HG02970 (cell line): ENCODE results near the gene HSP90AB1.

Source experiments
- ATAC-seq: cut with Tn5 transposase; IDR thresholded peaks from one replicate; pipeline ENCODE4 v1.9.1; 2021; ENCODE audit warnings: mild to moderate bottlenecking, moderate library complexity, moderate number of reproducible peaks; ENCODE audit not compliant: unreplicated experiment, low FRiP score

Gene HSP90AB1

DNA sequence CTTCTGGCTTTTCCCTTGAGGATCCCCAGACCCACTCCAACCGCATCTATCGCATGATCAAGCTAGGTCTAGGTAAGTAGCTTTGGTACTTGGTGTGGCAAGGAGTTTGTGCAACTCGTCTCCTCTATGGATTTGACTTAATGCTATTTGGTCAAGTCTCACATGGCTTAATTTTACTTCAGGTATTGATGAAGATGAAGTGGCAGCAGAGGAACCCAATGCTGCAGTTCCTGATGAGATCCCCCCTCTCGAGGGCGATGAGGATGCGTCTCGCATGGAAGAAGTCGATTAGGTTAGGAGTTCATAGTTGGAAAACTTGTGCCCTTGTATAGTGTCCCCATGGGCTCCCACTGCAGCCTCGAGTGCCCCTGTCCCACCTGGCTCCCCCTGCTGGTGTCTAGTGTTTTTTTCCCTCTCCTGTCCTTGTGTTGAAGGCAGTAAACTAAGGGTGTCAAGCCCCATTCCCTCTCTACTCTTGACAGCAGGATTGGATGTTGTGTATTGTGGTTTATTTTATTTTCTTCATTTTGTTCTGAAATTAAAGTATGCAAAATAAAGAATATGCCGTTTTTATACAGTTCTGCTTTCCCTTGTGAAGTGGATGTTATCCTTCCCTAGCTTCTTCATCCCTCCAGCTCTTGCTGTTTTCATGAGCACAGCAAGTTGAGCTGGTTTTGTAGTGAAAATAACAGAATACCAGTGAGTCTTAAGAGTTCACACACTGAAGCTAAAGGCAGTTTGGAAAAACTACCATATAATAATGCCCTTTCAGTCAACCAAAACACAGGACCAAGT lies 6.6 kb downstream of the HSP90AB1 start:
- no peak for ATAC-seq

DNA sequence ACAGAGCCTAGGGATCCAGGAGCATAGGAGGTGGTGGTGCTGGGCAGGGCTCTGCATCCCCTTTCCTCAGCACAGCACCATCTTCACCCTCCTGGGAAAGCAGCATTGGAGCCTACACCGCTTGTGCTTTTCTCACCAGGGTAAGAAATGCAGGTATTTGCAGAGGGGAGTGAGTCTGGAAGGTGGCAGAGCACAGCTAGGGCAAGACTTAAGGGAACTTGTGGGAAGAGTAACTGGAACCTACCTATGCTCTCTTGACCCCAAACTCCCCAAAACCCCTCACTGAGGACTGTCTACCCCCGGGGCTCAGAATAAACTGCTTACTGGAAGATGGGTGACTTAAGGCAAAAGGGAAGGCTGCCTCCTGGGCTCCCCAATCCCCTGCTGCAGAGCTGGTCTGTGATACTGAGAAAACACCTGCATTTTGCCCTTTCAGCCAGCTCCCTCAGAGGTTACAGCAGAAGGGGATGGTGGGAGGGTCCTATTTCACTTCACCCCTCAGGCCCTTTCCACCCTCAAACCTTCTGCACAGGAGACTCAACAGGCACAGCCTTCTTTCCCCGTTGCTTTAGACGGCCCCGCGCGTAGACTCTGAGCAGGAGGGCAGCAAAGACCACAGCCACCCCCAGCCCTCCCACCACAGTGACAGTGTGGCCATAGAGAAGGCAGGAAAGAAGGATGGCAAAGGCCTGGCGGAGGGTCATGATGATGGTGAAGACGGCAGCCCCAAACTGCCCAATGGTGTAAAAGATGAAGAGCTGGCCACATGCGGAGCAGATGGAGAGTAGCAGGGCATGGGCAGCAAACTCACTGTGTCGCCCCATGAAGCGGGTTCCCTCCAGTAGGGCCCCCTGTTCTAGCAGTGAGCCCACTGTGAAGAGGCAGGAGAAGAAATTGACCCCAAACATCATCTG lies 7.5 kb downstream of the HSP90AB1 start:
- ATAC-seq: no peak

GRCh38 chr6:44255105-44255808 lies 8.4 kb downstream of the HSP90AB1 start:
- ATAC-seq: no peak

DNA sequence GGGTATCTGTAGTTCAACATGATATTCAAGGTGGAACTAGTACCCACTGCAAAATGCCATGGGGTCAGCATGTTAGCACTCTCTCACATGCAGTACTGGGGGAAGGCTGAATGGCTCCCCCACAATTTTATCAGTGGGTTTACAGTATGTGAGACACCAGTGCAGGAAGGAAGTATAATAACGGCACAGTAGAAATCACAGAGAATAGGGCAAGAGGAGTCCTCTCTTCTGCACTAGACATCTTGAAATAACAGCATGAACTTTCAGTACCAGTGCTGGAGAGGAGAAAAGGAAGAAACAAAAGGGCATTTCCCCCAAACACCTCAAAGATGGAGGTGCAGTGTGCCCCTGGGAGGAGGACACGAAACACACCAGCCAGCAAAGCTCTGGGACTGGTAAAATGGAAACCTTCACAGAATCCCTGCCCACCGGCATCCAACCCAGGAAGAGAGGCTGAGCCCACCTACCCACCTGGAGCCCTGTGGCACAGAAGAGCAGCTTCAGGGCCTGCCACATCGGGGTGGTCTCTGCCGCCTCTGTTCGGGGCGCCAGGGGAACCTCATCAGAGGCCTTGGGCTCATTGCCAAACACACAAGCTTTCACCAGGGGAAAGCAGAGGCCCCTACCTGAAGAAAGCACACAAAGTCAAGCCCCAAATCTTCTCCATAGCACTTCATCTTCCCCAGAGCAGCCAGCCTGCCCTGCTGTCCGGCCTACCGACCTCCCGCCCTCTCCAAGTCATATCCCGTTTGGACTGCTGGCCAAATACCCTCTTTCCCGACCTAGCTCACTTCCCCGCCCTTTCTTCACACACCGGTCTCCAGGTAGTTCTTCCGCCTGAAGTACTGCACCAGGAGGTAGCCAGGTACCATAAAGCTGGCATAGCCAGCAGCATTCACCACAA lies 9.2 kb downstream of the HSP90AB1 start:
- no peak for ATAC-seq

GRCh38 chr6:44256775-44257024 lies 9.8 kb downstream of the HSP90AB1 start:
- no peak for ATAC-seq

GRCh38 chr6:44257025-44257752 lies 10.3 kb downstream of the HSP90AB1 start, which contains the start of gene SLC35B2:
Gene SLC35B2 (minus strand): TSS chr6:44257528. CDS start chr6:44257410, 118 bp downstream.
- ATAC-seq: peak; percentile 49

DNA sequence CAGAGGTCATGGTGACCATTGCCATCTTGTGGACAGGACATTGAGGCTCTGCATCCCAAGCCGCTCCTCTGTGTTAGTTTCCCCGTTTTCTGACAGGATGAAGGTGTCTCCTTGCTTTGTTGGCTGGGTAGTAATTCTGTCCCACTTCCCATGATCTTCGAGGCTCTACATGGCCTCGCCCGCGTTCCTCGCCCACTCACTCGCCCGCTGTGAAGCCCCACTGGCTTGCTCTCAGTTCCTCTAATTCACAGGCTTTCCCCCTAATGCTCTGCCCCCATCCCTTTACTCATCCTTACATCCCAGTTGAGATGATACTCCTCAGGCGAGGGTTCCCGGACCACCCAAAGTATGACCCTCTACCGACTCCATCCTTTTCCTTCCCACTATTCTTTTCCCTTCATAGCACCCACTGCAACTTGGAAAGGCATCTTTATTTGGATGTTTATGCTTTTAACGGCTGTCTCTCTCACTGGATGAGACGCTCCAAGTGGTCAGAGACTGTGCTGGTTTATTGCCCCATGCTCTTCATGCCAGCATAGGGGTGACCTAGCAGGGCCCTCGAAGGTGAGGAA lies 10.9 kb downstream of the HSP90AB1 start:
- ATAC-seq: peak; percentile 7

DNA sequence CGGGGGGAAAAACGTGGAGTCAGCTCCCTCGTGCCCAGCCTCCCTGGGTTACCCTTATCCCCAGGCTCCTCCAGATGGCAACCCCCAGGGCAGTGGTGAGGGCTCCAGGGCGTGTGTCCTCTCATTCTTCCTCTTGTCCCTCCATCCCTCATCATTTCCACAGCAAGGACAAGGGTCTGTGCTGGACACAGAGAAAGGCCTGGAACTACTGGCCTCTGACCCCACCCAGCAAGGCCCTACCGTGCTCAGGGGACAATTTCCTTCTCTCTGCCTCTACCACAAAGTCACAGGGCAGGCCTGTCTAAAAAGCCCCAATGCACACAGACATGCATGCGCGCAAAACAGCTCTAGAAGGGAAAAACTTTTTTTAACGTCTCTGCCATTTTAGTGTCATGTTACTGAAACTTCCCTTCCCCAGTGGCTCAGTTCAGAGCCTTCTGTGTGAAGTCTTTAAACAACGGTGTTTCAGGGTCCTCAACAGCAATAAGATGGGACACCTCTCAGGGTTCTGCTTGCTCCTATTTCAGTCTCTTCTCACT lies 11.5 kb downstream of the HSP90AB1 start:
- ATAC-seq: no peak

GRCh38 chr6:44258921-44259320 lies 12.0 kb downstream of the HSP90AB1 start:
- ATAC-seq: no peak

DNA sequence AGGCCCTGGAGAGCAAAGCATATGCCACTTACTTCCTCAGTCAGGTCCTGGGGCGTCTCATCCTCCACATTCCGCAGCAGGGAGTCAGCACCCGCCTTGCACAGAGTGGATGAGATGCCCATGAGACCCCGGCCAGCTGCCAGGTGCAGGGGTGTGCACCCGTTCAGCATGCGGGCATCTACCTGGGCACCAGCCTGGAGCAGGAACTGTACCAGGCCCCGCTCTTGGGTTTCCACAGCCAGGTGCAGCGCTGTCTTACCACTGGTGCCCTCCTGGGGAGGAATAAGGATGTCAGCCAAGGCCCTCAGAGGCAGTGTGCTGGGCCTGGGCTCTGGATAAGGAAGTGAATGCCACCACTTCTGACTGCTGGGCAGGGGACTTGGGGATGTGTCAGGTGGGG lies 13.1 kb downstream of the HSP90AB1 start:
- no peak for ATAC-seq

DNA sequence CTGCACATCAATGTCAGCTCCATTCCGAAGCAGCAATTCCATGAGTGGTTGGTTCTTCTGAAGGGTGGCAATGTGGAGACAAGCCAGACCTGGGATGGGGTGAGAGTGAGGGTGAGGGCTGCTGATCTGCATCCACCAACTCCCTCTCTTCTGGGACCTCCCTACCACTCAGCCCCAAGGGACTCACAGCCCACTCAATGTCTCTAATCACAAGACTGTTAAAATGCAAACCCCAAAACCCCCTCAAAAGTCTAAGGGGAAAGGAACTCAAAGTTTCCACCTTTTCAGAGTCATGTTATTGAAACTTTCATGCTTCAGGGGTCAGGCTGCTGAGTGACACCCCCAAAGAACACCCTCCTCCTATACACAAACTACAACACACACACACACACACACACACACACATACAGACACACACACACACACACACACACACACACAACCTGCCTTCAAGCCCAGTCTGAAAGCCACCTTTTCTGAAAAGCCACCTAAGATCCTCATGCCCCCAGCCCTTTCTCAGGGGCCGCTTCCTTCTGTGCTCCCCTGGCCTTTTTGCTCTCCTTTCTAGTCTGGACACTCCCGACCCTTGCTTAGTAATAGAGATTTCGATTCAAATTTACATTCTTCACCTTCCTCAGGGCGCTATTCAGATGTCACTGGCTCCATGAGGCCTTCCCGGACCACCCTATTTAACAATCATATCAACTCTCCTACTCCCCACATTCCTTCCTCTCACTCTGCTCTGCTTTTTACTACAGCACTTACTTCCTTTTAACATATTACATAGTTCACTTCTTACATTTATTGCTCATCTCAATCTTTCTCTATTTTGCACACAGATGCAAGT lies 13.8 kb downstream of the HSP90AB1 start:
- no peak for ATAC-seq

DNA sequence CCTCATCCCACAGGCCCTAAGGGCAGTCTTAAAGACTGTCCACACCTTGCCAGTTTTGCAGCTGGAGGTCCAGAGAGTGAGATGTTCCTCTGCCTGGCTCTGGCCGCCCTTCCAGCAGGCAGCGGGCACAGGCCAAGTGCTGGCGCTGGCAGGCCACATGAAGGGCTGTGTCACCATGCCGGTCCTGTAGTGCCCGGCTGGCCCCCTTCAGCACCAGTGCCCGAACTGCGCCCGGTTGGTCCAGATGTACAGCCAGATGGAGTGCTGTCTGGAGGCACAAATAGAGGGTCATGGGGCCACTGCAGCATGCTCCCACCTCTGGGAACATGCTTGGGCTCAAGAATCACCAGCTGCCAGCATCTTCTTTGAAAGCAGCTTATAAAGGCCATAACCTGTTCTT lies 14.7 kb downstream of the HSP90AB1 start:
- ATAC-seq: no peak

DNA sequence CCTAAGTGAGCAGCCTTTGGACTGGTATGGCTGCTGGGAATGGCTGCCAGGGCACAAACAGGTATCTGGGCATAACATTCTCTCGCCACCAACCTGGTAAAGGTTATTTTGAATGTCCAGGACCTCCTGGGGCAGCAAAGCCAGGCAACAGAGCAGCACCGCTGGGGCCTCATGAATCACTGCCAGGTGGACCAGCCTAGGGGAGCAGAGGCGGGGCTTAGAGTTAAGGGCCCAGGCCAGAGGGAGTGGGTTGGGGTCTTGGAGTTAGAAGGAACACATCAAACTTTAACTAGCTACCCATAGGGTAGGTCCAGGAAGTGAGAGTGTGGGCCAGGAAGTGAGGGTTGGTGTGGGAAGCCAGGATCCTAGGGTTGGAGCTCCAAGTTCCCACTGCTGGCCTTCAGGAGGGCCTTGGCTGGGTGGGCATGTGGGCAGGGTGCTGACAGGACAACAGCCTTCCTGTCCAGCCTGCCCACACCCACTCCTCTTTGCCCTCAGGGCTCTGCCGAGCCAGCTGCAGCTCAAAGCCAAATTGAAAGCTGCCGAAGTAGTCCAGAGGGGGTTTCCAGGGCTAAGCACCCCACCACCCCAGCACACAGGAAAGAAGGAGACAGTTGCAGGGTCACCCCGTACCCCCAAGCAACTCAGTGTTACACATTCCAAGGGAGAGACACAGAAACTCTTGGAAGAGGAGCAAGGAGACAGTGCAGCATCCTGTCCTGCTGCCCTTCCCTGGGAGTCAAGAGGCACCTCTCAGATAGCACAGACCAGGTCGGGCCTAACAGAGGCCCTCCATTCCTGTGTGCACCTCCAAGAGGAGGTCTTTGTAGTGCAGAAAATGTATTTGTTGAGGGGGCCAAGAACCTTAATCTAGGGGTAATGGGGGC lies 15.8 kb downstream of the HSP90AB1 start:
- ATAC-seq: no peak

GRCh38 chr6:44263354-44264100 lies 16.6 kb downstream of the HSP90AB1 start:
- ATAC-seq: no peak

GRCh38 chr6:44264154-44265006 lies 17.5 kb downstream of the HSP90AB1 start:
- no peak for ATAC-seq
